KMS-11 (cell line): Measurements from ENCODE around the gene LBX1.

ENCODE experiments used
- H2AFZ ChIP-seq: fragments of 200-600 bp; sonication (generic); 2 replicates; pipeline ENCODE4 v1.6.1; 2016; ENCODE audit warnings: antibody characterized with exemption, mixed run types, low read depth
- H3K27ac ChIP-seq: fragments of 200-600 bp; sonication (generic); 2 replicates; pipeline ENCODE4 v1.6.1; 2016; ENCODE audit warnings: mild to moderate bottlenecking, mixed run types
- H3K27me3 ChIP-seq: fragments of 200-600 bp; sonication (generic); 2 replicates; pipeline ENCODE4 v1.6.1; 2017; ENCODE audit warnings: mild to moderate bottlenecking, low read depth, mixed run types, moderate library complexity; ENCODE audit not compliant: insufficient read depth
- H3K36me3 ChIP-seq: fragments of 200-600 bp; sonication (generic); 2 replicates; pipeline ENCODE4 v1.6.1; 2017; ENCODE audit warnings: mild to moderate bottlenecking, mixed run types; ENCODE audit not compliant: insufficient read depth
- H3K4me1 ChIP-seq: fragments of 200-600 bp; sonication (generic); 2 replicates; pipeline ENCODE4 v1.6.1; 2016; ENCODE audit warnings: mild to moderate bottlenecking, low read depth, mixed run types; ENCODE audit not compliant: poor library complexity, severe bottlenecking
- H3K4me2 ChIP-seq: fragments of 200-600 bp; sonication (generic); 2 replicates; pipeline ENCODE4 v1.7.0; 2016; ENCODE audit warnings: mild to moderate bottlenecking, mixed run types
- H3K4me3 ChIP-seq: fragments of 200-600 bp; sonication (generic); IDR thresholded peaks from 2 replicates; pipeline ENCODE4 v1.6.1; 2017; ENCODE audit warnings: low read depth, low read length, mixed read lengths; ENCODE audit not compliant: insufficient read depth
- H3K79me2 ChIP-seq: fragments of 200-600 bp; sonication (generic); 2 replicates; pipeline ENCODE4 v1.6.1; 2016; ENCODE audit warnings: low read depth, mixed run types; ENCODE audit not compliant: insufficient read depth
- H3K9ac ChIP-seq: fragments of 200-600 bp; sonication (generic); 2 replicates; pipeline ENCODE4 v1.6.1; 2016; ENCODE audit warnings: mild to moderate bottlenecking, mixed run types
- H4K20me1 ChIP-seq: fragments of 200-600 bp; sonication (generic); 2 replicates; pipeline ENCODE4 v1.6.1; 2016; ENCODE audit warnings: mild to moderate bottlenecking, mixed run types; ENCODE audit not compliant: insufficient read depth
- TF ChIP-seq, protein P1 (sequence below): fragments of 200-600 bp; sonication (generic); conservative IDR thresholded peaks from 2 replicates; pipeline ENCODE4 v1.6.1; 2017; ENCODE audit warnings: low read depth, mild to moderate bottlenecking, antibody characterized with exemption, low read length, moderate library complexity, mixed read lengths

Gene LBX1

DNA sequence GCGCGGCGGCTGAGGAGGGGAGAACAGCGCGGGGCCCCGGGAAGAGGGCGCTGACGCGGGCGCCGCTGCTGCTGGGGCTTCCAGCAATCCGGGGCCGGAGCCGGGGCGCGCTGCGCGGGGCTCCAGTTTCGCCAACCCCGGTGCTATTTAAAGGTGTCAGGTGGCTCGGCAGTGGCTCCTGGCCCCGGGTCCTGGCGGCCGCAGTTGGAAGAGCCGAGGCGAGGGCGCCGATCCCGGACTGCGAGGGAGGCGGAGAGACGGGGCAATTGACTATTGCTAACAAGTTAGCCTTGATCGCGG lies 347 bp downstream of the LBX1 start:
- no peaks in the 10 kb centered on the region for H3K36me3 ChIP-seq
- no peaks in the 10 kb centered on the region for H4K20me1 ChIP-seq
- TF ChIP-seq, protein P1, sequence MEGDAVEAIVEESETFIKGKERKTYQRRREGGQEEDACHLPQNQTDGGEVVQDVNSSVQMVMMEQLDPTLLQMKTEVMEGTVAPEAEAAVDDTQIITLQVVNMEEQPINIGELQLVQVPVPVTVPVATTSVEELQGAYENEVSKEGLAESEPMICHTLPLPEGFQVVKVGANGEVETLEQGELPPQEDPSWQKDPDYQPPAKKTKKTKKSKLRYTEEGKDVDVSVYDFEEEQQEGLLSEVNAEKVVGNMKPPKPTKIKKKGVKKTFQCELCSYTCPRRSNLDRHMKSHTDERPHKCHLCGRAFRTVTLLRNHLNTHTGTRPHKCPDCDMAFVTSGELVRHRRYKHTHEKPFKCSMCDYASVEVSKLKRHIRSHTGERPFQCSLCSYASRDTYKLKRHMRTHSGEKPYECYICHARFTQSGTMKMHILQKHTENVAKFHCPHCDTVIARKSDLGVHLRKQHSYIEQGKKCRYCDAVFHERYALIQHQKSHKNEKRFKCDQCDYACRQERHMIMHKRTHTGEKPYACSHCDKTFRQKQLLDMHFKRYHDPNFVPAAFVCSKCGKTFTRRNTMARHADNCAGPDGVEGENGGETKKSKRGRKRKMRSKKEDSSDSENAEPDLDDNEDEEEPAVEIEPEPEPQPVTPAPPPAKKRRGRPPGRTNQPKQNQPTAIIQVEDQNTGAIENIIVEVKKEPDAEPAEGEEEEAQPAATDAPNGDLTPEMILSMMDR, result no peak
- H3K27me3 ChIP-seq, result peaks cover 50% of the 10 kb centered on the region
- H3K4me1 ChIP-seq, result peaks cover 14% of the 10 kb centered on the region
- no peak overlapping the region for H2AFZ ChIP-seq
- H3K4me3 ChIP-seq, result no peak overlapping the region
- no peak overlapping the region for H3K27ac ChIP-seq
- H3K79me2 ChIP-seq, result no peaks in the 10 kb centered on the region
- H3K4me2 ChIP-seq, result no peak overlapping the region
- H3K9ac ChIP-seq, result no peak overlapping the region

DNA sequence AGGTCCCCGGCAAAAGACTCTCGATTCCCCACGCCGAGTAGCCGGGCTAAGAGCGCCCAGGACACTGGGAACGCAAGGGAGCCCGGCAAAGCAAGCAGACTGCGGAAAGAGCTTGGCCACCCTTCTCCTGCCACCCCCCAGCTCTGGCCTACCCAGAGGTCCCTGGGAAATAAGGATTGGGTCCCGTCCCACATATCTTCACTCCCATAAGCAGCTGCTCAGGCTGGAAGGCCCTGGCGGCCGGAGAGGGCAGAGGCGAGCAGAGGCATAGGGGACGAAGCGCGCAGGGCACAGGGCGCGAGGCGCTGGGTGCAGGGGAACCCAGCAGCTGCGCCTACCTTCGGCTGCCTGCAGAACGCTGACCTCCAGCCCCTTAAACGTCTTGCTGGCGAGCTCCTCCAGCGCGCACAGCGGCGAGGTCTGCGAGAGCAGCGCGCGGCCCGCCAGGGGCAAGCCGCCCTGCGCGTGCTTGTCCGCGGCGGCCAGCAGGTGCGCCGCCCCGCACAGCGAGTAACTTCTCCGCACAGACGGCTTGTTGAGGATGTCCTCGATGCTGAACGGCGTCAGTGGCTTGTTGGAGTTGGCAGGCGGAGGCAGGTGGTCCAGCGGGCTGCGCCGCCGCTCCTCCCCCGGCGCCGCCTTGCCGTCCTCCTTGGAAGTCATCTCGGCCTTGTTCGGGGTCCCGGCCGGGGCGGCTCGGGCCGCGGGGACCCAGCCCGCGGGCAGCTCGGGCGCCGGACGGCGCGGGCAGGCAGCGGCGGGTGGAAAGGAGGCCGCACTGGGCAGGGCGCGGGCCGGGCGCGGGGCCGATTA lies 904 bp downstream of the LBX1 start:
- H3K4me3 ChIP-seq, result no peak overlapping the region
- H3K79me2 ChIP-seq, result no peaks in the 10 kb centered on the region
- no peak overlapping the region for H3K9ac ChIP-seq
- H2AFZ ChIP-seq, result no peak overlapping the region
- no peak overlapping the region for H3K27ac ChIP-seq
- no peak overlapping the region for H3K4me2 ChIP-seq
- no peaks in the 10 kb centered on the region for H3K36me3 ChIP-seq
- TF ChIP-seq, protein P1, result no peak
- H3K27me3 ChIP-seq, result peaks cover 55% of the 10 kb centered on the region
- peaks cover 14% of the 10 kb centered on the region for H3K4me1 ChIP-seq
- no peaks in the 10 kb centered on the region for H4K20me1 ChIP-seq

DNA sequence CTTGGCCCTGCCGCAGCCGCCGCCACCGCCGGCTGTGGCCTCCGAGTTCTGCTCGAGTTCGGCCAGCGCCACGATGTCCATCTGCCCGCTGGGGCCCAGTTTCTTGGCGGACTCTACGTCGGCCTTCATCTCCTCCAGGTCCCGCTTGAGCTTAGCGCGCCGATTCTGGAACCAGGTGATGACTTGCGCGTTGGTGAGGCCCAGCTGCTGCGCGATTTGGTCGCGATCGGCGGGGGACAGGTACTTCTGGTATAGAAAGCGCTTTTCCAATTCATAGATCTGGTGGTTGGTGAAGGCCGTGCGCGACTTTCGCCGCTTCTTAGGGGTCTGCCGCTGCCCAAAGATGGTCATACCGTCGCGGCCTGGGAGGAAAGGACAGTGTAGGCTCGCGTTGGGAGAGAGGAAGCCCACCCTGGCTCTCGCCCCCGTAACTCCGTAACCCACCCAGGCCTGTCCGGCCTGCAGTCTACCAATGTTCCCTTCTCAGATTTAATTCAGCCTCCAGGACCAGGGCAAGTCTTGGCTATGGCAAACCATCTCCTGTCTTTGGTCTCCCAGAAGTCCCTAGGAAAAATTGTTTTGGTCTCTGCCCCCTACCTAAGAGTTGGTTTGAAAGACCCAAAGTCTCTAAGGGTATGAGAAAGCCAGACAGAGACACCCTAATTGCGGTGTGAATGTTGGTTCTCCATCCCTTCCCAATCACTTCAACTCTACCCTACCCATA lies 1.7 kb downstream of the LBX1 start:
- peaks cover 14% of the 10 kb centered on the region for H3K4me1 ChIP-seq
- H4K20me1 ChIP-seq, result no peaks in the 10 kb centered on the region
- TF ChIP-seq, protein P1, result no peak
- peaks cover 63% of the 10 kb centered on the region for H3K27me3 ChIP-seq
- H2AFZ ChIP-seq, result no peak overlapping the region
- H3K4me2 ChIP-seq, result no peak overlapping the region
- no peaks in the 10 kb centered on the region for H3K36me3 ChIP-seq
- H3K4me3 ChIP-seq, result no peak overlapping the region
- no peaks in the 10 kb centered on the region for H3K79me2 ChIP-seq
- no peak overlapping the region for H3K9ac ChIP-seq
- H3K27ac ChIP-seq, result no peak overlapping the region

DNA sequence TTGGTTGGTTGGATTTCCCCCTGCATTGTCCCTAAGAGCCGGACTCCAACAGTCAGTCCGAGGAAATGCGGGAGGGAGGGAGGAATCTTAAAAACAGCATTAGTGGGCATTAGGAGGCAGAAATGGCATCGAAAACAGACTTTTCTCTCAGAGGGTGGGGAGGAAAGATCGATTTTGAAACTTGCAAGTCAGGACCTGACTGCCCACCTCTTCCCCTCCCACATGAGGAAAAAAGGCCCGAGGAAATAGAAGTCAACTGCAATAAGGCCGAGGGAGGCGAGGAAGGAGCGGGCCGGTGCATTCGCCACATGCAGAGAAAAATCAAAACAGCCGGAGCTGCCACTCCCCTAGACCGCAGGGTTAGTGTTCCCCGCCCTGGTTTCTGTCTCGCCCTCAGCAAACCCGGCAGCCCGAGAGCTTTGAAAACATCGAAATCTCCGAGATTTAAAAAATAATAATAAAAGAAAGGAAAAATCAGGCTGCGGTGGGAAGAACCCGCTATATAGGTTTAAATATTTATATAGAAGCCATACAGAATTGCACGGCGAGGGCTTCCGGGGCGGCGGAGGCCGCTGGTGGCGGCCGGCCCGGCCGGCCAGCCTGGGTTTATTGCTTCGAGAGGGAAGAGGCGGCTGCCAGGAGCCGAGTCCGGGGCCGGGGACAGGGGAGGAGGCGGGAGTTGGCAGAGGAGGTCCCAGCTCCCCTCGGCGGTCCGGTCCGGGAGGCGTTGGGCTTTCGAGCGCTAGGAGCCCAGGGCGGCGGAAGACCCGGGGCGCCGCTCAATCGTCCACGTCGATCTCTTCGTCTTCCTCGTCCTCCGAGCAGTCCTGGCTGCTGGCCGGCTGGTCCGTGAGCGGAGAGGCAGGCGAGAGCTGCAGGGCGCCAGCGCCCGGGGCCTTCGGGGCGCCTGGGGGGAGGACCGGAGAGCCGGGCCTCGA lies 2.5 kb downstream of the LBX1 start:
- Histone ChIP-seq H3K9ac (no peak overlapping the region), H3K4me3 (no peak overlapping the region), H3K27ac (no peak overlapping the region), H3K36me3 (no peaks in the 10 kb centered on the region), H3K4me2 (peak overlapping the region; percentile 66), H4K20me1 (no peaks in the 10 kb centered on the region), H2AFZ (peak overlapping the region; percentile 41; the same call in 1 of the 2 replicates), H3K27me3 (peaks cover 69% of the 10 kb centered on the region), H3K4me1 (peaks cover 14% of the 10 kb centered on the region), H3K79me2 (no peaks in the 10 kb centered on the region)
- TF ChIP-seq, protein P1, result no peak
